OCI-LY1 (cell line): ENCODE results near the gene RPS15A.
"Not testable (repeated sequence)": the region's sequence is repeated elsewhere in the genome, so short reads cannot be mapped to it uniquely, and the experiment has no call there.

Experiments
- CTCF ChIP-seq: fragments of 200-600 bp; sonication (generic), shearing (Covaris generic); IDR thresholded peaks from 2 replicates; pipeline ENCODE4 v1.5.1; 2017; ENCODE audit warnings: mild to moderate bottlenecking, antibody characterized with exemption, low read length, moderate library complexity, mixed read lengths
- EZH2 ChIP-seq: fragments of 200-600 bp; sonication (generic), shearing (Covaris generic); IDR thresholded peaks from 2 replicates; pipeline ENCODE4 v1.8.0; 2017; ENCODE audit warnings: borderline replicate concordance, mixed run types, mild to moderate bottlenecking, antibody characterized with exemption, low read length, moderate library complexity, mixed read lengths

GRCh38 chr16:18774651-18775050 is 15.5 kb downstream of the RPS15A start:
- TF ChIP-seq CTCF, EZH2: not testable (repeated sequence)
